ENCODE measurements around the gene R3HDM2.

DNA sequence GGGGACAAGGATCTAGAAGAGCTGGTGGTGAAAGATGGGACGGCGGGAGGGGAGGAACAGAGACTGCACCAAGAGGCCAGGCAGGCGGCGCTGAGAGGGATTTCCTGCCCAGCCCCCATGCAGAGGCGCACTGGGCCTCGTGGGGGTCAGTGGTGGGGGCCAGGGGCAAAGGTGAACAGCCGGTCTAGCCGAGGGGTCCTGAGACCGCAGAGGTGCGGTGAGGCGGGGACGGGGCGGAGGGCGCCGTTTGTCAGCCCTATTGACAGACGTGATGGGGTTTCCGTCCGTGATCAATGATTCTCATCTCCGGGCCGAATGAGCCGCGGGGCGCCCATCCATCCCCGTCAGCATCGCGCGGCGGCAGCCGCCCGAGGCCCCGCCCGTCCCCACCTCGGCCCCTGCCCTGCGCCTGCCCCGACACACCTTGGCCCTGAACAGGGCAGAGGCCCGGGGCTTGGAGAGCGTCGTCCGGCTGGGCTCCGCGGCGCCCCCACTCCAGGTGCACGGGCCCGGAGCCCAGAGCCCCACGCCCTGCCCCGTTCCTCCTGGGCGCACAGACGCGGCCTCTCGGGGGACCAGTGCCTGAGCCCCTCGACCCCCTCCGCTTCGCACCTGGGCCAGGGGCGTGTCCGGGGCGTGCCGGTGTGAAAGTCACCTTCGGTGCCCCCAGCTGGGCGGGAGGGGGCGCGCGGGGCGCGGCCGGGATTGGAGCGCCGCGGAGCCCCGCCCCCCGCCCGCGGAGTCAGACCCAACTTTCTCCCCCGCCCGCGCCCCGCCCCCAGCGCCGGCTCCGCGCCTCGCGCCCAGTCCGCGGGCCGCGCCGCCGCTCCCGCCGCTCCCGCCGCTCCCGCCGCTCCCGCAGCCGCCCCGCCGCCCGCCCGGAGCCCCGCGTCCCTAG is 214.6 kb downstream of the R3HDM2 start, which contains the start of gene NXPH4:
- TF ChIP-seq, protein P1, sequence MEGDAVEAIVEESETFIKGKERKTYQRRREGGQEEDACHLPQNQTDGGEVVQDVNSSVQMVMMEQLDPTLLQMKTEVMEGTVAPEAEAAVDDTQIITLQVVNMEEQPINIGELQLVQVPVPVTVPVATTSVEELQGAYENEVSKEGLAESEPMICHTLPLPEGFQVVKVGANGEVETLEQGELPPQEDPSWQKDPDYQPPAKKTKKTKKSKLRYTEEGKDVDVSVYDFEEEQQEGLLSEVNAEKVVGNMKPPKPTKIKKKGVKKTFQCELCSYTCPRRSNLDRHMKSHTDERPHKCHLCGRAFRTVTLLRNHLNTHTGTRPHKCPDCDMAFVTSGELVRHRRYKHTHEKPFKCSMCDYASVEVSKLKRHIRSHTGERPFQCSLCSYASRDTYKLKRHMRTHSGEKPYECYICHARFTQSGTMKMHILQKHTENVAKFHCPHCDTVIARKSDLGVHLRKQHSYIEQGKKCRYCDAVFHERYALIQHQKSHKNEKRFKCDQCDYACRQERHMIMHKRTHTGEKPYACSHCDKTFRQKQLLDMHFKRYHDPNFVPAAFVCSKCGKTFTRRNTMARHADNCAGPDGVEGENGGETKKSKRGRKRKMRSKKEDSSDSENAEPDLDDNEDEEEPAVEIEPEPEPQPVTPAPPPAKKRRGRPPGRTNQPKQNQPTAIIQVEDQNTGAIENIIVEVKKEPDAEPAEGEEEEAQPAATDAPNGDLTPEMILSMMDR (IDR thresholded peaks at IDR 0.05): no peak
- TF ChIP-seq POLR2A (IDR thresholded peaks at IDR 0.05) (no peak), POLR2AphosphoS5 (IDR thresholded peaks at IDR 0.05) (no peak)

Data from suprapubic skin (tissue), 4 donors.